ENCODE results near the gene ZNF774.

- TF ChIP-seq CTCF (IDR thresholded peaks at IDR 0.05; ENCODE audit: borderline replicate concordance, extremely low read depth, low read length, poor library complexity, severe bottlenecking) (no peak), EZH2 (IDR thresholded peaks at IDR 0.05; ENCODE audit: borderline replicate concordance, low read depth, low read length, severe bottlenecking) (no peak)
Observed at GRCh38 chr15:90309020-90309419, 43.1 kb upstream of the ZNF774 start.

All from DND-41 (cell line).